K562 (cell line): Measurements from ENCODE around the gene AFF1. TPM values are rescaled to one million over a fixed set of nuclear protein-coding genes. Genes with fewer than 3 reads are reported as not detected.

ENCODE experiments used
- ATAC-seq: fragments of 200-7000 bp; cut with Tn5 transposase; 3 replicates; pipeline ENCODE4 v1.9.1; 2020; ENCODE audit warnings: moderate library complexity
- BruUV-seq: library from RNA; stranded (reverse); fragments of 400-500 nt; replicated peaks from 2 replicates; lab custom pipeline; 2021; lab: Mats Ljungman, UMichigan
- CTCF ChIA-PET: fragments of 300-600 bp; formaldehyde crosslinking; extraction: SDS; loops from one replicate; lab custom pipeline; 2021; ENCODE audit warnings: low intra/inter-chr PET ratio; lab: Yijun Ruan, JAX
- POLR2A ChIA-PET: fragments of 300-600, 350-650 bp; sonication (Branson Sonifier 250); formaldehyde crosslinking; extraction: SDS; loops from one replicate; lab custom pipeline; 2021; ENCODE audit warnings: antibody characterized with exemption, inconsistent platforms; lab: Yijun Ruan, JAX
- DNase-seq, 4 experiments: peaks; one replicate each; pipeline versions ENCODE4 v3.0.0 to v3.0.0-alpha.2; 2011 to 2018; ENCODE audit warnings: low spot score in 3 of 4, mixed read lengths in 3 of 4; ENCODE audit errors: extremely low read depth in 1 of 4
- FAIRE-seq: peaks from 2 replicates; lab custom pipeline; 2011; peaks lifted over from hg19 to GRCh38; lab: Jason Lieb, UNC
- H2AFZ ChIP-seq: 2 replicates; pipeline ENCODE4 v1.6.0; 2011; ENCODE audit warnings: low read depth, low read length, control low read depth, inconsistent platforms
- H3K27ac ChIP-seq: fragments of 200-600 bp; 3 replicates; pipeline ENCODE4 v1.8.0; 2011; ENCODE audit warnings: low read depth, mild to moderate bottlenecking, control low read depth, inconsistent platforms, low read length, moderate library complexity, mixed read lengths; ENCODE audit errors: extremely low read depth
- H3K27me3 ChIP-seq, 2 experiments: fragments of 300-600 bp in 1 of 2; 2 replicates in 1 of 2; 3 replicates in 1 of 2; pipeline versions ENCODE4 v1.6.0 to v1.8.0; 2011; ENCODE audit warnings: inconsistent platforms in 2 of 2, low read length in 2 of 2, mild to moderate bottlenecking in 1 of 2, mixed read lengths in 1 of 2, moderate library complexity in 1 of 2; ENCODE audit not compliant: control insufficient read depth in 2 of 2, insufficient read depth in 2 of 2
- H3K36me3 ChIP-seq: fragments of 300-600 bp; 3 replicates; pipeline ENCODE4 v1.8.0; 2011; ENCODE audit warnings: mild to moderate bottlenecking, low read length, inconsistent platforms; ENCODE audit not compliant: control insufficient read depth, insufficient read depth
- H3K4me1 ChIP-seq, 2 experiments: fragments of 200-600 bp in 1 of 2; replicated peaks in 1 of 2; 2 replicates in 1 of 2; 3 replicates in 1 of 2; pipeline versions ENCODE4 v1.5.1 to v1.8.0; 2011; ENCODE audit warnings: inconsistent platforms in 2 of 2, low read length in 2 of 2, mild to moderate bottlenecking in 1 of 2, mixed read lengths in 1 of 2, moderate library complexity in 1 of 2; ENCODE audit not compliant: control insufficient read depth in 2 of 2, insufficient read depth in 2 of 2
- H3K4me2 ChIP-seq: 2 replicates; pipeline ENCODE4 v1.6.1; 2011; ENCODE audit warnings: low read length, control low read depth, inconsistent platforms, mixed read lengths; ENCODE audit not compliant: insufficient read depth
- H3K4me3 ChIP-seq: fragments of 200-600 bp; sonication (generic), shearing (Covaris generic); 2 replicates; pipeline ENCODE4 v1.5.1; 2016; ENCODE audit warnings: control low read depth, inconsistent platforms
- H3K79me2 ChIP-seq: fragments of 200-600 bp; 3 replicates; pipeline ENCODE4 v1.8.0; 2011; ENCODE audit warnings: low read length, inconsistent platforms; ENCODE audit not compliant: control insufficient read depth, insufficient read depth
- H3K9ac ChIP-seq, 2 experiments: 2 replicates each; pipeline versions ENCODE4 v1.6.0 to v1.6.1; 2011; ENCODE audit warnings: low read depth in 2 of 2, low read length in 2 of 2, control low read depth in 1 of 2, inconsistent platforms in 1 of 2, mild to moderate bottlenecking in 1 of 2, mixed read lengths in 1 of 2; ENCODE audit not compliant: insufficient read depth in 1 of 2
- H3K9me1 ChIP-seq: one replicate; pipeline ENCODE4 v1.6.0; 2011; ENCODE audit warnings: inconsistent platforms, mild to moderate bottlenecking, low read length, moderate library complexity; ENCODE audit not compliant: control insufficient read depth, insufficient read depth
- H3K9me3 ChIP-seq: replicated peaks from 2 replicates; pipeline ENCODE4 v1.5.1; 2011; ENCODE audit warnings: low read depth, low read length, inconsistent platforms; ENCODE audit not compliant: control insufficient read depth, insufficient read depth
- H4K20me1 ChIP-seq: replicated peaks from 2 replicates; pipeline ENCODE4 v1.6.1; 2011; ENCODE audit warnings: low read length, inconsistent platforms, mixed read lengths; ENCODE audit not compliant: control insufficient read depth, insufficient read depth
- KDM2B ChIP-seq: fragments of 250-450 bp; sonication (Bioruptor Pico); IDR thresholded peaks from 2 replicates; pipeline ENCODE4 v1.8.0; 2021; ENCODE audit warnings: mild to moderate bottlenecking, moderate library complexity
- SMC3 ChIP-seq: conservative IDR thresholded peaks from 2 replicates; pipeline ENCODE4 v1.6.1; 2011; ENCODE audit warnings: low read depth, low read length, improper control_type of control experiment; ENCODE audit not compliant: insufficient read depth
- WGBS: fragments of 100-300 bp; shearing (Covaris generic); methylation state at CpG from one replicate; pipeline ENCODE4 v1.1.6; 2016; ENCODE audit warnings: low coverage, mixed read lengths; ENCODE audit not compliant: insufficient coverage; ENCODE audit errors: missing lambda C conversion rate; 5-methylcytosine and 5-hydroxymethylcytosine counted together
- in situ Hi-C: fragments of 300-500 bp; cut with MboI; formaldehyde crosslinking; loops from 4 replicates; pipeline ENCODE4 v1.15.0; 2018; ENCODE audit warnings: inconsistent platforms, mixed read lengths
- intact Hi-C: fragments of 100-400 bp; cut with micrococcal nuclease; formaldehyde crosslinking; loops from 2 replicates; pipeline ENCODE4 v1.14.2; 2022
- polyA plus RNA-seq, 8 experiments: library from polyadenylated mRNA; depleted of rRNA in 4 of 8; stranded (reverse) in 5 of 8; unstranded in 3 of 8; fragments of >200 nt; fragmentation: Nextera tagmentation in 2 of 8; fragmentation: Illumina TruSeq in 1 of 8; extraction: Ambion mirVana in 2 of 8; extraction: Trizol in 1 of 8; gene quantifications; 2 replicates each; pipeline versions ENCODE4 v1.2.1 to v1.2.3, GENCODE V29; 2011 to 2014; ENCODE audit warnings: inconsistent platforms in 1 of 8, missing spikeins in 1 of 8
- total RNA-seq, 7 experiments: library from RNA; depleted of rRNA in 6 of 7; stranded (reverse); fragments of >200 nt in 6 of 7; fragmentation: Illumina TruSeq in 2 of 7; extraction: Trizol in 2 of 7; gene quantifications; 2 replicates each; pipeline versions ENCODE4 v1.2.1 to v1.2.3, GENCODE V29; 2011 to 2021; ENCODE audit warnings: low replicate concordance in 1 of 7
- TF ChIP-seq, protein P1 (sequence below), 3 experiments: IDR thresholded peaks in 2 of 3; conservative IDR thresholded peaks in 1 of 3; 2 replicates each; pipeline ENCODE4 v1.5.1; 2011 to 2012; ENCODE audit warnings: low read length in 3 of 3, mild to moderate bottlenecking in 3 of 3, control low read depth in 2 of 3, improper control_type of control experiment in 1 of 3, inconsistent platforms in 1 of 3, low read depth in 1 of 3, mixed read lengths in 1 of 3, moderate library complexity in 1 of 3; ENCODE audit not compliant: insufficient read depth in 2 of 3

AFF1 gene
- total and polyA plus RNA-seq, 9 of the 15 experiments (the other 6 are each of a cell fraction or from before 2014, with no cell fraction given) = 4.1 to 47.5 (median 17.2) TPM

GRCh38 chr4:87114245-87115062 lies 179.6 kb downstream of the AFF1 start:
- in situ Hi-C loops = loop anchor here (25.0 kb wide), 1 partner anchor 602 kb away; no protein-coding TSS in a partner anchor
- Histone ChIP-seq H3K9ac (0 out of 4 replicates have a peak overlapping the region, but pooled peaks of 1 of the 2 experiments have one; percentile 13), H3K4me3 (no peak overlapping the region), H3K4me1 (peaks cover 4 to 7% of the 10 kb centered on the region in 2 experiments; a peak in 3 of 5 replicates), H2AFZ (no peak overlapping the region), H3K36me3 (peaks cover 87% of the 10 kb centered on the region), H3K9me1 (no peaks in the 10 kb centered on the region), H3K4me2 (no peak overlapping the region), H3K27ac (no peak overlapping the region), H3K9me3 (no peaks in the 10 kb centered on the region), H3K79me2 (no peaks in the 10 kb centered on the region), H3K27me3 (no peaks in the 10 kb centered on the region), H4K20me1 (no peaks in the 10 kb centered on the region)
- FAIRE-seq = no peak
- BruUV-seq = no TSS peak
- ATAC-seq = no peak
- no peak for DNase-seq
- ChIA-PET POLR2A (interaction anchor here (1.2 kb wide), 1 partner anchor 18 kb away, joined by 3 read pairs; no protein-coding TSS in a partner anchor), CTCF (interaction anchor here (0.7 kb wide), 1 partner anchor 83 kb away, joined by 3 read pairs; no protein-coding TSS in a partner anchor)
- TF ChIP-seq, protein P1, sequence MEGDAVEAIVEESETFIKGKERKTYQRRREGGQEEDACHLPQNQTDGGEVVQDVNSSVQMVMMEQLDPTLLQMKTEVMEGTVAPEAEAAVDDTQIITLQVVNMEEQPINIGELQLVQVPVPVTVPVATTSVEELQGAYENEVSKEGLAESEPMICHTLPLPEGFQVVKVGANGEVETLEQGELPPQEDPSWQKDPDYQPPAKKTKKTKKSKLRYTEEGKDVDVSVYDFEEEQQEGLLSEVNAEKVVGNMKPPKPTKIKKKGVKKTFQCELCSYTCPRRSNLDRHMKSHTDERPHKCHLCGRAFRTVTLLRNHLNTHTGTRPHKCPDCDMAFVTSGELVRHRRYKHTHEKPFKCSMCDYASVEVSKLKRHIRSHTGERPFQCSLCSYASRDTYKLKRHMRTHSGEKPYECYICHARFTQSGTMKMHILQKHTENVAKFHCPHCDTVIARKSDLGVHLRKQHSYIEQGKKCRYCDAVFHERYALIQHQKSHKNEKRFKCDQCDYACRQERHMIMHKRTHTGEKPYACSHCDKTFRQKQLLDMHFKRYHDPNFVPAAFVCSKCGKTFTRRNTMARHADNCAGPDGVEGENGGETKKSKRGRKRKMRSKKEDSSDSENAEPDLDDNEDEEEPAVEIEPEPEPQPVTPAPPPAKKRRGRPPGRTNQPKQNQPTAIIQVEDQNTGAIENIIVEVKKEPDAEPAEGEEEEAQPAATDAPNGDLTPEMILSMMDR (IDR thresholded peaks at IDR 0.05 in 2 of 3, conservative IDR thresholded peaks at IDR 0.05 in 1 of 3; ENCODE audit: insufficient read depth in 2 of 3, low read depth in 1 of 3, low read length in 3 of 3) = peak in 2 of 3 experiments; percentile 11 to 21; a peak in 2 of 6 replicates
- TF ChIP-seq KDM2B (CRISPR knock-in tag) (no peak), SMC3 (0 out of 2 replicates have a peak, but pooled peaks have one; percentile 11)
- WGBS = 95% methylated on average over 17 of the region's 24 CpGs
- intact Hi-C loops = no loop called here
